Measurements from ENCODE around the gene FAM170B.

The FAM170B gene

GRCh38 chr10:49090696-49091380, 43.0 kb downstream of the FAM170B start:
- H3K4me3 ChIP-seq (ENCODE audit: low read depth, low read length), result no peak overlapping the region
- no peak for TF ChIP-seq CTCF (IDR thresholded peaks at IDR 0.05; ENCODE audit: low read depth, low read length)

- TF ChIP-seq CTCF (IDR thresholded peaks at IDR 0.05; ENCODE audit: low read depth, low read length), result no peak
- no peak overlapping the region for H3K4me3 ChIP-seq (ENCODE audit: low read depth, low read length)
These were observed 43.6 kb downstream of the FAM170B start for GRCh38 chr10:49090189-49090575.

GRCh38 chr10:49089557-49090188, 44.1 kb downstream of the FAM170B start:
- no peak for TF ChIP-seq CTCF (IDR thresholded peaks at IDR 0.05; ENCODE audit: low read depth, low read length)
- no peak overlapping the region for H3K4me3 ChIP-seq (ENCODE audit: low read depth, low read length)

- TF ChIP-seq CTCF (IDR thresholded peaks at IDR 0.05; ENCODE audit: low read depth, low read length), result no peak
- H3K4me3 ChIP-seq (ENCODE audit: low read depth, low read length), result no peak overlapping the region
These were observed 44.7 kb downstream of the FAM170B start for GRCh38 chr10:49089152-49089551.

GRCh38 chr10:49086889-49087288, 46.9 kb downstream of the FAM170B start:
- H3K4me3 ChIP-seq (ENCODE audit: low read depth, low read length), result no peak overlapping the region
- no peak for TF ChIP-seq CTCF (IDR thresholded peaks at IDR 0.05; ENCODE audit: low read depth, low read length)

- no peak overlapping the region for H3K4me3 ChIP-seq (ENCODE audit: low read depth, low read length)
- TF ChIP-seq CTCF (IDR thresholded peaks at IDR 0.05; ENCODE audit: low read depth, low read length), result no peak
These were observed 50.6 kb downstream of the FAM170B start for GRCh38 chr10:49083261-49083660.

- no peak overlapping the region for H3K4me3 ChIP-seq (ENCODE audit: low read depth, low read length)
- TF ChIP-seq CTCF (IDR thresholded peaks at IDR 0.05; ENCODE audit: low read depth, low read length), result no peak
These were observed 51.1 kb downstream of the FAM170B start for GRCh38 chr10:49082766-49083165.
